Measurements from ENCODE around the gene MIER1.
"Not testable (repeated sequence)": the region's sequence is repeated elsewhere in the genome, so short reads cannot be mapped to it uniquely, and the experiment has no call there.

MIER1 gene

DNA sequence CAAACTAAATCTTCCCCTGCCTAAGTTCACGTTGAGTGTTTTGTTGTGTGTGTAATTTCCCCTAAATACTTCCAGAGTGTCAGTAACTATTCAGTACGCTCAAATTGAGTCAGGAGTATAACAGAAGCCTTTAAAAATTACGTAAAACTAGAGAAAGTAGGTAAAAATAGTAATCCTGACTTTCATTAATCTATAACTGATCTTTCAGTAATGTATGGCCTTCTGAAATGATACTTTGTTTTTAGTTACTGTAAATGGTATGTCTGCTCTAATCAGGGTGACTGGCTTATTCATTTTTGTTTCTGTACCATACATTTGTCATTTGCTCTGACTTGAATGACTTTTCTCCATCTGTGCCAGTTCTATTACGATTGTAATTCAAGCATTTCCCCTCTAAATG, 29.4 kb downstream of the MIER1 start:
- no peaks in the 10 kb centered on the region for H3K9me3 ChIP-seq (replicated peaks; ENCODE audit: insufficient read depth, low read length)
- no peak for TF ChIP-seq EZH2phosphoT487 (IDR thresholded peaks at IDR 0.05; ENCODE audit: low read length)
- TF ChIP-seq, protein P1, sequence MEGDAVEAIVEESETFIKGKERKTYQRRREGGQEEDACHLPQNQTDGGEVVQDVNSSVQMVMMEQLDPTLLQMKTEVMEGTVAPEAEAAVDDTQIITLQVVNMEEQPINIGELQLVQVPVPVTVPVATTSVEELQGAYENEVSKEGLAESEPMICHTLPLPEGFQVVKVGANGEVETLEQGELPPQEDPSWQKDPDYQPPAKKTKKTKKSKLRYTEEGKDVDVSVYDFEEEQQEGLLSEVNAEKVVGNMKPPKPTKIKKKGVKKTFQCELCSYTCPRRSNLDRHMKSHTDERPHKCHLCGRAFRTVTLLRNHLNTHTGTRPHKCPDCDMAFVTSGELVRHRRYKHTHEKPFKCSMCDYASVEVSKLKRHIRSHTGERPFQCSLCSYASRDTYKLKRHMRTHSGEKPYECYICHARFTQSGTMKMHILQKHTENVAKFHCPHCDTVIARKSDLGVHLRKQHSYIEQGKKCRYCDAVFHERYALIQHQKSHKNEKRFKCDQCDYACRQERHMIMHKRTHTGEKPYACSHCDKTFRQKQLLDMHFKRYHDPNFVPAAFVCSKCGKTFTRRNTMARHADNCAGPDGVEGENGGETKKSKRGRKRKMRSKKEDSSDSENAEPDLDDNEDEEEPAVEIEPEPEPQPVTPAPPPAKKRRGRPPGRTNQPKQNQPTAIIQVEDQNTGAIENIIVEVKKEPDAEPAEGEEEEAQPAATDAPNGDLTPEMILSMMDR (IDR thresholded peaks at IDR 0.05; ENCODE audit: low read length) = no peak
- no peak for TF ChIP-seq EZH2 (optimal IDR thresholded peaks at IDR 0.05; ENCODE audit: low read depth, low read length)
- H3K27me3 ChIP-seq (replicated peaks; ENCODE audit: insufficient read depth, low read length) = no peaks in the 10 kb centered on the region
- H3K4me2 ChIP-seq (ENCODE audit: low read depth, low read length) = no peak overlapping the region
- no peak overlapping the region for H3K4me3 ChIP-seq (ENCODE audit: low read length)
- no peak overlapping the region for H3K27ac ChIP-seq (ENCODE audit: low read length)
- no peaks in the 10 kb centered on the region for H3K4me1 ChIP-seq (ENCODE audit: low read length)
- no peak for DNase-seq
- no peak overlapping the region for H3K9ac ChIP-seq (ENCODE audit: low read length)
- no peaks in the 10 kb centered on the region for H3K9me2 ChIP-seq (replicated peaks; ENCODE audit: insufficient read depth, low read length)
- no peaks in the 10 kb centered on the region for H4K20me1 ChIP-seq (ENCODE audit: insufficient read depth, low read length)
- peaks cover 10% of the 10 kb centered on the region; the same call in 1 of the 2 replicates for H3K36me3 ChIP-seq (replicated peaks; ENCODE audit: insufficient read depth, low read length)
- no peaks in the 10 kb centered on the region for H3F3A ChIP-seq (ENCODE audit: insufficient read depth, low read length)
- no peak overlapping the region for H2AFZ ChIP-seq (ENCODE audit: low read length)
- peaks cover 85% of the 10 kb centered on the region for H3K79me2 ChIP-seq (ENCODE audit: low read length)

- Histone ChIP-seq H3K4me1 (ENCODE audit: low read length) (no peaks in the 10 kb centered on the region), H3K9me3 (replicated peaks; ENCODE audit: insufficient read depth, low read length) (no peaks in the 10 kb centered on the region), H3K79me2 (ENCODE audit: low read length) (peaks cover 72% of the 10 kb centered on the region), H3K4me3 (ENCODE audit: low read length) (no peak overlapping the region), H4K20me1 (ENCODE audit: insufficient read depth, low read length) (0 out of 2 replicates have a peak, but pooled peaks cover 5% of the 10 kb centered on the region), H3K27me3 (replicated peaks; ENCODE audit: insufficient read depth, low read length) (no peaks in the 10 kb centered on the region), H3K9me2 (replicated peaks; ENCODE audit: insufficient read depth, low read length) (no peaks in the 10 kb centered on the region), H3F3A (ENCODE audit: insufficient read depth, low read length) (no peaks in the 10 kb centered on the region), H3K36me3 (replicated peaks; ENCODE audit: insufficient read depth, low read length) (peaks cover 8% of the 10 kb centered on the region; the same call in 1 of the 2 replicates), H3K27ac (ENCODE audit: low read length) (no peak overlapping the region), H3K4me2 (ENCODE audit: low read depth, low read length) (no peak overlapping the region), H3K9ac (ENCODE audit: low read length) (no peak overlapping the region), H2AFZ (ENCODE audit: low read length) (no peak overlapping the region)
- DNase-seq = no peak
- TF ChIP-seq, protein P1 (IDR thresholded peaks at IDR 0.05; ENCODE audit: low read length) = no peak
- TF ChIP-seq EZH2phosphoT487 (IDR thresholded peaks at IDR 0.05; ENCODE audit: low read length) (no peak), EZH2 (optimal IDR thresholded peaks at IDR 0.05; ENCODE audit: low read depth, low read length) (no peak)
Measured at GRCh38 chr1:66957938-66958337, 33.1 kb downstream of the MIER1 start.

DNA sequence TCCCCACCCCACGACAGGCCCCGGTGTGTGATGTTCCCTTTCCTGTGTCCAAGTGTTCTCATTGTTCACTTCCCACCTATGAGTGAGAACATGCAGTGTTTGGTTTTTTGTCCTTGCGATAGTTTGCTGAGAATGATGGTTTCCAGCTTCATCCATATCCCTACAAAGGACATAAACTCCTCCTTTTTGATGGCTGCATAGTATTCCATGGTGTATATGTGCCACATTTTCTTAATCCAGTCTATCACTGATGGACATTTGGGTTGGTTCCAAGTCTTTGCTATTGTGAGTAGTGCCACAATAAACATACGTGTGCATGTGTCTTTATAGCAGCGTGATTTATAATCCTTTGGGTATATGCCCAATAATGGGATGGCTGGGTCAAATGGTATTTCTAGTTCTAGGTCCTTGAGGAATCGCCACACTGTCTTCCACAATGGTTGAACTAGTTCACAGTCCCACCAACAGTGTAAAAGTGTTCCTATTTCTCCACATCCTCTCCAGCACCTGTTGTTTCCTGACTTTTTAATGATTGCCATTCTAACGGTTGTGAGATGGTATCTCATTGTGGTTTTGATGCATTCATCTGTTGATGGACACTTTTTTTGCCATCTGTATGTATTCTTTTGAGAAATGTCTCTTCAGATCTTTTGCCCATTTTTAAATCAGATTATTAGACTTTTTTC, 41.5 kb downstream of the MIER1 start:
- not testable (repeated sequence) for H4K20me1 ChIP-seq (ENCODE audit: insufficient read depth, low read length); H3K27me3 ChIP-seq (replicated peaks; ENCODE audit: insufficient read depth, low read length); H3K4me2 ChIP-seq (ENCODE audit: low read depth, low read length); H3K27ac ChIP-seq (ENCODE audit: low read length); H3K4me3 ChIP-seq (ENCODE audit: low read length); H3F3A ChIP-seq (ENCODE audit: insufficient read depth, low read length); H3K9me2 ChIP-seq (replicated peaks; ENCODE audit: insufficient read depth, low read length); H3K9ac ChIP-seq (ENCODE audit: low read length); DNase-seq; H3K4me1 ChIP-seq (ENCODE audit: low read length); H2AFZ ChIP-seq (ENCODE audit: low read length); H3K9me3 ChIP-seq (replicated peaks; ENCODE audit: insufficient read depth, low read length)
- H3K36me3 ChIP-seq (replicated peaks; ENCODE audit: insufficient read depth, low read length) = peaks cover 19% of the 10 kb centered on the region
- peaks cover 27% of the 10 kb centered on the region for H3K79me2 ChIP-seq (ENCODE audit: low read length)

DNA sequence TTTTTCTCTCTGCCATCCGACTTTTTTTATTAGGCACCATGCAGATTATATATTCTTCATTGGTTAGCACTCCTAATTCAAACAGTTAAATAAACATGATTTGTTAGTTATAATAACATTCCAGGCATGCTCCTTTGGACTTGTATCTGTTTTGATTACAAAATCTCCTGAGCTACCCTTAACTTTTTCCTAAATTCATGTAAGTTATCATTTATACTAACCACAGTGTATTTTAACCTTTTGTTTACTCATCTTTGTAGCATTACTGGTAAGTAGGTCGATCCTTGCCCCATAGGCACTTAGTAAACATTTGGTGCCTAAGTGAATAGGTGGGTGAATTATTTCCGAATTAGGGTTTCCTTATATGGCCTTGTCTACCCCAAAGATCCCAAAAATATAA, 43.8 kb downstream of the MIER1 start:
- Histone ChIP-seq H3K27ac (ENCODE audit: low read length) (no peak overlapping the region), H3K4me1 (ENCODE audit: low read length) (no peaks in the 10 kb centered on the region), H2AFZ (ENCODE audit: low read length) (no peak overlapping the region), H3K9ac (ENCODE audit: low read length) (no peak overlapping the region), H3F3A (ENCODE audit: insufficient read depth, low read length) (no peaks in the 10 kb centered on the region), H3K4me3 (ENCODE audit: low read length) (no peak overlapping the region), H3K4me2 (ENCODE audit: low read depth, low read length) (no peak overlapping the region), H3K36me3 (replicated peaks; ENCODE audit: insufficient read depth, low read length) (peaks cover 22% of the 10 kb centered on the region; the same call in 1 of the 2 replicates), H3K9me2 (replicated peaks; ENCODE audit: insufficient read depth, low read length) (no peaks in the 10 kb centered on the region), H4K20me1 (ENCODE audit: insufficient read depth, low read length) (no peaks in the 10 kb centered on the region), H3K27me3 (replicated peaks; ENCODE audit: insufficient read depth, low read length) (no peaks in the 10 kb centered on the region), H3K79me2 (ENCODE audit: low read length) (peaks cover 25% of the 10 kb centered on the region; the same call in 1 of the 2 replicates), H3K9me3 (replicated peaks; ENCODE audit: insufficient read depth, low read length) (no peaks in the 10 kb centered on the region)
- no peak for TF ChIP-seq EZH2 (optimal IDR thresholded peaks at IDR 0.05; ENCODE audit: low read depth, low read length)
- no peak for DNase-seq

Measured in MM.1S (cell line).